Measurements from ENCODE around the gene SH3BP4. TPM values are rescaled to one million over a fixed set of nuclear protein-coding genes. Genes with fewer than 3 reads are reported as not detected.

SH3BP4 gene
- total RNA-seq, 1 donor from 2014 or later, result 9.6 TPM

DNA sequence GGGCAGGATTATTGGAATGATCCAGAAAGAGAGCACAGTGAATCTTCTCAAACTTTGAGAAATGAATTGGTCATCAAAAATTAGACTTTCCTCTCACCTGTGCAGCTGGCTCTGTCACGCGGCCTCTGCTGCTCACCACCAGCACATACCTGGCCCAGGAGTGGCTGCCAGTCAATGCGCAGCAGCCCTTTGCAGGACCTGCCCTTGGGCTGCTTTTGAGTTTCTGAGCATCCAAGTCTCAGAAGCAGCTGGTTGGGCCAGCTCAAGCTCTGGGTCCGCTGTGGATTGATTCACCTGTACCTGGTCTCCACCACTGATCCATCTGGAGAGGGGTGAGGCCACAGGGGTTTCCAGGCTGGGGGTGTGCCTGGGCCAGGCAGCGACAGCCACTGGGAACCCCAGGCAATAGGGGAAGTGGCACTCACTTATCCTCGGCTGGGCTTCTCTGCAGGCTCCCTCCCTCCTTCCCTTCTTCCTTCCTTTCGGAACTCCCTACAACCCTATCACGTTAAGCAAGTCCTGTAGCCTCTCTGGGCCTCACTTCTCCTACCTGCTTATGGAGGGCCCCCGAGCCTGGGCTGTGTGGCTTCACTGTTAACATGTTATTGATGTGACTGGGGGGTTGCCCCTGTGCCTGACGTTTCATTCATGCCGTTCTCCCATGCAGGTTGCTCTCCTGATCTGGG lies 48.1 kb downstream of the SH3BP4 start:
- Histone ChIP-seq H3K27ac (replicated peaks) (no peak overlapping the region), H3K4me3 (no peak overlapping the region), H3K27me3 (ENCODE audit: low read depth) (no peaks in the 10 kb centered on the region), H3K9me3 (replicated peaks) (no peaks in the 10 kb centered on the region), H3K4me1 (peaks cover 31% of the 10 kb centered on the region), H3K36me3 (peaks cover 8% of the 10 kb centered on the region)
- no peak for DNase-seq
- intact Hi-C loops (cut with micrococcal nuclease), result no loop called here
- TF ChIP-seq, protein P1, sequence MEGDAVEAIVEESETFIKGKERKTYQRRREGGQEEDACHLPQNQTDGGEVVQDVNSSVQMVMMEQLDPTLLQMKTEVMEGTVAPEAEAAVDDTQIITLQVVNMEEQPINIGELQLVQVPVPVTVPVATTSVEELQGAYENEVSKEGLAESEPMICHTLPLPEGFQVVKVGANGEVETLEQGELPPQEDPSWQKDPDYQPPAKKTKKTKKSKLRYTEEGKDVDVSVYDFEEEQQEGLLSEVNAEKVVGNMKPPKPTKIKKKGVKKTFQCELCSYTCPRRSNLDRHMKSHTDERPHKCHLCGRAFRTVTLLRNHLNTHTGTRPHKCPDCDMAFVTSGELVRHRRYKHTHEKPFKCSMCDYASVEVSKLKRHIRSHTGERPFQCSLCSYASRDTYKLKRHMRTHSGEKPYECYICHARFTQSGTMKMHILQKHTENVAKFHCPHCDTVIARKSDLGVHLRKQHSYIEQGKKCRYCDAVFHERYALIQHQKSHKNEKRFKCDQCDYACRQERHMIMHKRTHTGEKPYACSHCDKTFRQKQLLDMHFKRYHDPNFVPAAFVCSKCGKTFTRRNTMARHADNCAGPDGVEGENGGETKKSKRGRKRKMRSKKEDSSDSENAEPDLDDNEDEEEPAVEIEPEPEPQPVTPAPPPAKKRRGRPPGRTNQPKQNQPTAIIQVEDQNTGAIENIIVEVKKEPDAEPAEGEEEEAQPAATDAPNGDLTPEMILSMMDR (IDR thresholded peaks at IDR 0.05; ENCODE audit: borderline replicate concordance), result no peak

DNA sequence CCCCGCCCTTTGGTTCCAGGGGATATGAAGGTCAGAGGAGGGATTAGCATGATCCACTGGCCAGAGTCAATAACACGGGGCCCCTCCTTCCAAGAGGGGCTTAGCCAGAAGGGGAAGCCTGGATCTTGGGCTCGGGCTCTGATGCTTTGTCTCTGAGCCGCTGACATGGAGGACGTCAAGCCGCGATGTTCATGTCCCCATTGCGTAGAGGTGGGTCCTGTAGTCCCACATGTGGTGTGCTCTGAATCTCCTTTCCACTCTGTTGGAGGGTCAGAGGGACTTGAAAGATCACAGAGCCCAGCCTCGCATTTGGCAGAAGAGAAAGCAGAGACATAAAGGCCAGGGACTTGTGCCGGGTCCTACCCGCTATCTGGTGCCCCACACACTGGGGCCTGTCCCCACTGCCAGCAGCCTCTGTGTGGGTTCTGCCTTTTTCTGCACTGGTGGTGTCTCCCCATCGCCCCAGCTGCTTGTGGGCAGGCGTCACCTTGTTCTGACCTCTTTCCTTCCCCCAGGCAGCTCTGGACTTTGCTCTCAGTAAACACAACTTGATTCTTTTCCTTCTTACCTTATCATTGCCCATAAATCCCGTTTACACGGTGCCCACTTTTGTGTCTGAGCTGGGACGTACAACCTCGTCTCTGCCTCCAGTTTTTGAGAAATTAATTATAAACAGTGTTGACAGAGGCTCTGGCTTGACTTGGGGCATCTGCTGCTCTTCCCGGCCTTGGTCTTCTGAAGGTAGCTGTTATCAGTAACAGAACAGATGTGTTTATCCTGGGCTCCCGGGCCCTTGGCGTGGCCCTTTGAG lies 48.8 kb downstream of the SH3BP4 start:
- no peak for DNase-seq
- Histone ChIP-seq H3K27ac (replicated peaks) (no peak overlapping the region), H3K27me3 (ENCODE audit: low read depth) (no peaks in the 10 kb centered on the region), H3K4me3 (no peak overlapping the region), H3K9me3 (replicated peaks) (no peaks in the 10 kb centered on the region), H3K4me1 (peaks cover 38% of the 10 kb centered on the region), H3K36me3 (peaks cover 3% of the 10 kb centered on the region)
- intact Hi-C loops (cut with micrococcal nuclease), result no loop called here
- TF ChIP-seq, protein P1 (IDR thresholded peaks at IDR 0.05; ENCODE audit: borderline replicate concordance), result no peak

DNA sequence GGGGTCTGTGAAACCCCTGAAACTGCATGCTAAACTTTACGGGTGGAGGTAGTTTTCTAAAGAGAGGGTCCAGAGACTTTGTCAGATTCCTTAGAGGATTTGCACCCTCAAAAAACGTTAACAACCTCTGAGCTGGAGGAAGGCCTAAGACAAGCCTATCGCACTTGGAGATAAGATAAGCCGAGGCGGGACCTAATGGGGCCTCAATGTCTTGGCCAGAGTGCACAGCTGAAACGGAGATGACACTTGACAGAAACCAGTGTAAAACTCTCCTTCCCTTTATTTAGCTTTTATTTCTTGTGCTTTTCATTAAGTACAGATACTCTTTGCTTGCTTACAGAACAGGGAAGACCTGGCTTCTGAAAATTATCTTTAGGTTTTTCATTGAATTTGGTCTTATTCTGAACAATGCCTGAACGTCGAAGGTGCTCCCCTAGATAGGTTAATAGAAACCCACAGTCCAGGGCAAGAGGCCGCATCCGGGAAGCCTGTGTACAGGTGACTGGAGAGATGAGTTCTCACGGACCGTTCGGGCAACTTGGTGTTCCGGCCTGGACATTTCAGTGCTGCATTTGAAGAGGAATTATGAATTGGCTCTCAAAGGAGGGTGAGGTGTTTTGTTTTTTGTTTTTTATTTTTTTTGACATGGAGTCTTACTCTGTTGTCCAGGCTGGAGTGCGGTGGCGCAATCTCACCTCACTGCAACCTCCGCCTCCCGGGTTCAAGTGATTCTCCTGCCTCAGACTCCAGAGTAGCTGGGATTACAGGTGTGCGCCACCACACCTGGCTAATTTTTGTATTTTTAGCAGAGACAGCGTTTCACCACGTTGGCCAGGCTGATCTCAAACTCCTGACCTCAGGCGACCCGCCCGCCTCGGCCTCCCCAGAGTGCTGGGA lies 49.7 kb downstream of the SH3BP4 start:
- Histone ChIP-seq H3K27me3 (ENCODE audit: low read depth) (no peaks in the 10 kb centered on the region), H3K36me3 (no peaks in the 10 kb centered on the region), H3K4me1 (peaks cover 47% of the 10 kb centered on the region), H3K9me3 (replicated peaks) (no peaks in the 10 kb centered on the region), H3K4me3 (no peak overlapping the region), H3K27ac (replicated peaks) (no peak overlapping the region)
- TF ChIP-seq, protein P1 (IDR thresholded peaks at IDR 0.05; ENCODE audit: borderline replicate concordance), result no peak
- DNase-seq, result no peak
- intact Hi-C loops (cut with micrococcal nuclease), result no loop called here

DNA sequence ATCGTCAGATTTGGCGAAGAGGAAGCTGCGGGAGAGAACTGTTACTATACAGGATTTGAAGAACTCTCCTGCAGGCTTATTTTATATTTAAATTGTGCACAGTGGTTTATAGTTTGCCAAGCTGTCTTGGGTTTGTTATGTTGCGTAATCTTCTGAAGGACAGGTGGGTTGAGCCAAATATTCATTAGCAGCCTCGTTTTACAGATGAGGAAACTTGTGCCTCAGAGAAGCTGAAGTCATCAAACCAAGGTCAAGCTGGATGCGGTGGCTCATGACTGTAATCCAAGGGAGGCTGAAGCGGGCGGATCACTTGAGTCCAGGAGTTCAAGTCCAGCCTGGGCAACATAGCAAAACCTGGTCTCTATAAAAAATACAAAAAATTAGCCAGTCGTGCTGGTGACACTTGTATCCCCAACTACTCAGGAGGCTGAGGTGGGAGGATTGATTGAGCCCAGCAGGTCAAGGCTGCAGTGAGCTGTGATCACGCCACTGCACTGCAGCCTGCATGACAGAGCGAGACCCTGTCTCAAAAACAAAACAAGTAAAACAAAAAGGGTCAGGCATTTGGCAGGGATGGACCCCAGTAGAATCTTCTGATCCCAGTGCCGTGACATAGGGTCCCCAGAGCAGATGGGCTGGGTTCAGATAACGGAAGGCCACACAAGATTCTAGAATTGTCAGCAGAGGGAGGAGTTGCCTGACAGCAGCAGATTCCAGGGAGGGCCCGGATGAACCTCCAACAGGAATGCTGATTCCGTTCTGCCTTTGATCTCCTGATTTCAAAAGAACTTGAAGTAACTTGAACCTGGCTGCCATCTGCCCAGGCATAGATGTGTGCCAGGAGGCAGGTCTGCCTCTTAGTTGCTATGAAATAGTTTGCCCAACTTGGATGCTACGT lies 50.6 kb downstream of the SH3BP4 start:
- no peak overlapping the region for H3K4me3 ChIP-seq
- no peaks in the 10 kb centered on the region for H3K27me3 ChIP-seq (ENCODE audit: low read depth)
- H3K27ac ChIP-seq (replicated peaks), result no peak overlapping the region
- DNase-seq, result no peak
- TF ChIP-seq, protein P1 (IDR thresholded peaks at IDR 0.05; ENCODE audit: borderline replicate concordance), result no peak
- H3K4me1 ChIP-seq, result peaks cover 56% of the 10 kb centered on the region
- no peaks in the 10 kb centered on the region for H3K9me3 ChIP-seq (replicated peaks)
- H3K36me3 ChIP-seq, result no peaks in the 10 kb centered on the region
- intact Hi-C loops (cut with micrococcal nuclease), result no loop called here
